WTC11 (cell line): ENCODE measurements around the gene UMAD1. TPM values are rescaled to one million over a fixed set of nuclear protein-coding genes. Genes with fewer than 3 reads are reported as not detected.

ENCODE experiments used
- ATAC-seq: fragments of 200-7000 bp; cut with Tn5 transposase; 2 replicates; pipeline ENCODE4 v1.10.0; 2021; ENCODE audit warnings: mild to moderate bottlenecking, moderate library complexity
- CTCF ChIA-PET: fragments of 300-600 bp; sonication (Branson Sonifier 250); formaldehyde crosslinking; loops from one replicate; lab custom pipeline; 2021; ENCODE audit warnings: antibody characterized with exemption; lab: Charles Lee
- POLR2A ChIA-PET: fragments of 350-600 bp; sonication (Branson Sonifier 250); formaldehyde crosslinking; loops from one replicate; lab custom pipeline; 2021; ENCODE audit warnings: antibody characterized with exemption; lab: Charles Lee
- DNase-seq: peaks from one replicate; pipeline ENCODE4 v3.0.0; 2021; ENCODE audit warnings: low spot score
- H3K27ac Mint-ChIP-seq: 2 replicates; pipeline ENCODE4 v1.8.0; 2021; ENCODE audit warnings: mixed read lengths
- H3K27me3 Mint-ChIP-seq: 2 replicates; pipeline ENCODE4 v1.8.0; 2021; ENCODE audit warnings: low read depth, mild to moderate bottlenecking, moderate library complexity, mixed read lengths
- H3K36me3 Mint-ChIP-seq: 2 replicates; pipeline ENCODE4 v1.8.0; 2021; ENCODE audit warnings: mixed read lengths
- H3K4me1 Mint-ChIP-seq: 2 replicates; pipeline ENCODE4 v1.8.0; 2022; ENCODE audit warnings: mixed read lengths
- H3K4me3 Mint-ChIP-seq: 2 replicates; pipeline ENCODE4 v1.8.0; 2021; ENCODE audit warnings: mild to moderate bottlenecking, moderate library complexity, mixed read lengths
- H3K9me3 Mint-ChIP-seq: 2 replicates; pipeline ENCODE4 v1.8.0; 2021; ENCODE audit warnings: mixed read lengths
- FOXJ3 ChIP-seq: sonication (generic); formaldehyde crosslinking; IDR thresholded peaks from 2 replicates; pipeline ENCODE4 v1.9.0; 2021; ENCODE audit warnings: missing genetic modification reagents, mild to moderate bottlenecking, borderline replicate concordance
- GRHL2 ChIP-seq: fragments of 250-450 bp; sonication (Bioruptor Pico); IDR thresholded peaks from 2 replicates; pipeline ENCODE4 v1.8.0; 2022; ENCODE audit warnings: mild to moderate bottlenecking, moderate library complexity; ENCODE audit not compliant: insufficient replicate concordance, severe bottlenecking
- IRF1 ChIP-seq: sonication (generic); formaldehyde crosslinking; IDR thresholded peaks from 2 replicates; pipeline ENCODE4 v1.8.0; 2023; ENCODE audit warnings: missing genetic modification reagents
- NFE2L1 ChIP-seq: sonication (generic); formaldehyde crosslinking; IDR thresholded peaks from 2 replicates; pipeline ENCODE4 v1.8.1; 2023; ENCODE audit warnings: missing genetic modification reagents
- NFYB ChIP-seq: sonication (generic); formaldehyde crosslinking; conservative IDR thresholded peaks from 2 replicates; pipeline ENCODE4 v1.8.0; 2022; ENCODE audit warnings: low read depth, missing genetic modification reagents
- TCF7 ChIP-seq: sonication (generic); formaldehyde crosslinking; IDR thresholded peaks from 2 replicates; pipeline ENCODE4 v1.8.0; 2022; ENCODE audit warnings: mild to moderate bottlenecking, low read depth, missing genetic modification reagents, moderate library complexity
- ZNF532 ChIP-seq: fragments of 250-450 bp; sonication (Bioruptor Pico); IDR thresholded peaks from 2 replicates; pipeline ENCODE4 v1.9.0; 2021; ENCODE audit warnings: mild to moderate bottlenecking, borderline replicate concordance
- ZNF671 ChIP-seq: fragments of 250-450 bp; sonication (Bioruptor Pico); IDR thresholded peaks from 2 replicates; pipeline ENCODE4 v1.8.0; 2021; ENCODE audit warnings: mild to moderate bottlenecking
- ZSCAN18 ChIP-seq: fragments of 250-450 bp; sonication (Bioruptor Pico); IDR thresholded peaks from 2 replicates; pipeline ENCODE4 v2.1.2; 2022; ENCODE audit warnings: mild to moderate bottlenecking, moderate library complexity
- total RNA-seq: library from RNA; stranded (reverse); gene quantifications from 3 replicates; pipeline ENCODE4 v1.2.3, GENCODE V29; 2021
- TF ChIP-seq, protein P1 (sequence below): fragments of 250-450 bp; sonication (Bioruptor Pico); IDR thresholded peaks from 2 replicates; pipeline ENCODE4 v1.8.0; 2021; ENCODE audit warnings: mild to moderate bottlenecking
- TF ChIP-seq, protein P2 (sequence below): sonication (generic); formaldehyde crosslinking; IDR thresholded peaks from 2 replicates; pipeline ENCODE4 v1.8.1; 2023; ENCODE audit warnings: mild to moderate bottlenecking, missing genetic modification reagents

The UMAD1 gene
- total RNA-seq, 1 experiment from 2014 or later, result 13.0 TPM

- TF ChIP-seq TCF7 (CRISPR knock-in tag) (no peak), IRF1 (no peak), FOXJ3 (CRISPR knock-in tag) (no peak), NFYB (CRISPR knock-in tag) (no peak), ZSCAN18 (CRISPR knock-in tag) (no peak), ZNF532 (CRISPR knock-in tag) (no peak), GRHL2 (CRISPR knock-in tag) (no peak), NFE2L1 (no peak)
- TF ChIP-seq, protein P1, sequence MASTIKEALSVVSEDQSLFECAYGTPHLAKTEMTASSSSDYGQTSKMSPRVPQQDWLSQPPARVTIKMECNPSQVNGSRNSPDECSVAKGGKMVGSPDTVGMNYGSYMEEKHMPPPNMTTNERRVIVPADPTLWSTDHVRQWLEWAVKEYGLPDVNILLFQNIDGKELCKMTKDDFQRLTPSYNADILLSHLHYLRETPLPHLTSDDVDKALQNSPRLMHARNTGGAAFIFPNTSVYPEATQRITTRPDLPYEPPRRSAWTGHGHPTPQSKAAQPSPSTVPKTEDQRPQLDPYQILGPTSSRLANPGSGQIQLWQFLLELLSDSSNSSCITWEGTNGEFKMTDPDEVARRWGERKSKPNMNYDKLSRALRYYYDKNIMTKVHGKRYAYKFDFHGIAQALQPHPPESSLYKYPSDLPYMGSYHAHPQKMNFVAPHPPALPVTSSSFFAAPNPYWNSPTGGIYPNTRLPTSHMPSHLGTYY (CRISPR knock-in tag), result no peak
- TF ChIP-seq, protein P2, sequence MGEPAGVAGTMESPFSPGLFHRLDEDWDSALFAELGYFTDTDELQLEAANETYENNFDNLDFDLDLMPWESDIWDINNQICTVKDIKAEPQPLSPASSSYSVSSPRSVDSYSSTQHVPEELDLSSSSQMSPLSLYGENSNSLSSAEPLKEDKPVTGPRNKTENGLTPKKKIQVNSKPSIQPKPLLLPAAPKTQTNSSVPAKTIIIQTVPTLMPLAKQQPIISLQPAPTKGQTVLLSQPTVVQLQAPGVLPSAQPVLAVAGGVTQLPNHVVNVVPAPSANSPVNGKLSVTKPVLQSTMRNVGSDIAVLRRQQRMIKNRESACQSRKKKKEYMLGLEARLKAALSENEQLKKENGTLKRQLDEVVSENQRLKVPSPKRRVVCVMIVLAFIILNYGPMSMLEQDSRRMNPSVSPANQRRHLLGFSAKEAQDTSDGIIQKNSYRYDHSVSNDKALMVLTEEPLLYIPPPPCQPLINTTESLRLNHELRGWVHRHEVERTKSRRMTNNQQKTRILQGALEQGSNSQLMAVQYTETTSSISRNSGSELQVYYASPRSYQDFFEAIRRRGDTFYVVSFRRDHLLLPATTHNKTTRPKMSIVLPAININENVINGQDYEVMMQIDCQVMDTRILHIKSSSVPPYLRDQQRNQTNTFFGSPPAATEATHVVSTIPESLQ (CRISPR knock-in tag), result no peak
- no peak for ATAC-seq
- Mint-ChIP-seq H3K27ac (peak overlapping the region; percentile 44), H3K36me3 (no peaks in the 10 kb centered on the region), H3K4me3 (no peak overlapping the region), H3K27me3 (no peaks in the 10 kb centered on the region), H3K4me1 (peaks cover 54% of the 10 kb centered on the region), H3K9me3 (peaks cover 6% of the 10 kb centered on the region; the same call in 1 of the 2 replicates)
- ChIA-PET CTCF (interaction anchor here (1.0 to 1.4 kb wide), 3 partner anchors 11 to 257 kb away, joined by 3 to 4 read pairs (median 3); no protein-coding TSS in a partner anchor), POLR2A (no interaction called here)
- DNase-seq, result no peak
These were observed 278.3 kb downstream of the UMAD1 start for GRCh38 chr7:7918736-7919448.

DNA sequence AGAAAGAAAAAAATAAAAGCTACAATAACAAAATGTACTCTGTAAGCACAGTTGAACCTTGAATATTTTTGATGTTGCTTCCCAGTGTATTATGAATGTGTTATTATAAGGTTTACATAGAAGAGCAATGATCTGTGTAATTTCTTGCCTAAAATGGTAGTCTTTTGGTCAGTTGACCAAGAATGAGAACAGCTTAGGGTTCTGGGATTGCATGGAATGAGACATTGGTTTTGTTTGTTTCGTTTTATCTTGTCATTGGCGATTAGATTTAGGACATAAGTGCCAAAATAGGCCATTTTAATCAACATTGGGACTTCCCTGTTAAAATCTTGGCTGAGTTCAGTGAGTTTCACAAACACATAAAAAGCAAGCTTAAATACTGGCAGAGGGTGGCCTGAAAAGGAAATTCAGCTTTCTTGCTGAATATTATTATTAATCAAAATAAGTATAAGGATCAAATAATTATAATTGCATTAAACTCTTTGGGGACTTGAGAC is 278.9 kb downstream of the UMAD1 start:
- ATAC-seq (no peak), DNase-seq (no peak)
- H3K9me3 Mint-ChIP-seq, result peaks cover 6% of the 10 kb centered on the region; the same call in 1 of the 2 replicates
- no peaks in the 10 kb centered on the region for H3K36me3 Mint-ChIP-seq
- H3K27me3 Mint-ChIP-seq, result no peaks in the 10 kb centered on the region
- no peak overlapping the region for H3K4me3 Mint-ChIP-seq
- POLR2A ChIA-PET, result no interaction called here
- no peak for TF ChIP-seq ZNF671 (CRISPR knock-in tag)
- TF ChIP-seq, all 79 proteins: peak for 0
- H3K4me1 Mint-ChIP-seq, result peaks cover 60% of the 10 kb centered on the region
- H3K27ac Mint-ChIP-seq, result peak overlapping the region; percentile 42; the same call in 1 of the 2 replicates
- CTCF ChIA-PET, result interaction anchor here (1.4 kb wide), 1 partner anchor 116 kb away, joined by 4 read pairs; no protein-coding TSS in a partner anchor
